HG03064 (cell line): ENCODE measurements around the gene PARP4.
"Not testable (repeated sequence)": the region's sequence is repeated elsewhere in the genome, so short reads cannot be mapped to it uniquely, and the experiment has no call there.

Experiments used
- ATAC-seq: cut with Tn5 transposase; IDR thresholded peaks from one replicate; pipeline ENCODE4 v1.9.1; 2021; ENCODE audit warnings: low read depth; ENCODE audit not compliant: unreplicated experiment

Gene PARP4

DNA sequence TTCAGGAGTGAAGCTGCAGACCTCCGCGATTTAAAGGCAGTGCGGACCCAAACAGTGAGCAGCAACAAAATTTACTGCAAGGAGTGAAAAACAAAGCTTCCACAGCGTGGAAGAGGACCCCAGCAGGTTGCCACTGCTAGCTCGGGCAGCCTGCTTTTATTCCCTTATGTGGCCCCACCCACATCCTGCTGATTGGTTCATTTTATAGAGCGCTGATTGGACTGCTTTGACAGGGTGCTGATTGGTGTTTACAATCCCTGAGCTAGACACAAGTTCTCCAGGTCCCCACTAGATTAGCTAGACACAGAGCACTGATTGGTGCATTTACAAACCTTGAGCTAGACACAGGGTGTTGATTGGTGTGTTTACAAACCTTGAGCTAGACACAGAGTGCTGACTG is 6.3 kb downstream of the PARP4 start:
- not testable (repeated sequence) for ATAC-seq

DNA sequence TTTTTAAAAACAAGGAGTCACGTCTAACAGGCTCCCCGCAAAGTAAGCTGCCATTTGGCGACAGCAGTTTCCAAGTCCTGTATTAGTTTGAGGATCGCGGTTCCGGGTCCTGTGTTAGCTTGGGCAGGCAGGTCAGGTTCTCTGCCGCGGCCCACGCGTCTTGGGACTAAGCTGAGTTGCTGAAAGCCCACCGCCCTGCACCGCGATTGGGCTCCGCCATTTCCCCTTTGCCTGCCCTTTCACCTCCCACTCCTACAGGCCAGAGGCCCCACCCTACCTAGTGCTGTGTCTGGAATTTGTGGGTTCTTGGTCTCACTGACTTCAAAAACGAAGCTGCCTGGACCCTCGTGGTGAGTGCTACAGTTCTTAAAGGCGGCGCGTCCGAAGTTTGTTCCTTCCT is 6.8 kb downstream of the PARP4 start:
- ATAC-seq, result no peak

DNA sequence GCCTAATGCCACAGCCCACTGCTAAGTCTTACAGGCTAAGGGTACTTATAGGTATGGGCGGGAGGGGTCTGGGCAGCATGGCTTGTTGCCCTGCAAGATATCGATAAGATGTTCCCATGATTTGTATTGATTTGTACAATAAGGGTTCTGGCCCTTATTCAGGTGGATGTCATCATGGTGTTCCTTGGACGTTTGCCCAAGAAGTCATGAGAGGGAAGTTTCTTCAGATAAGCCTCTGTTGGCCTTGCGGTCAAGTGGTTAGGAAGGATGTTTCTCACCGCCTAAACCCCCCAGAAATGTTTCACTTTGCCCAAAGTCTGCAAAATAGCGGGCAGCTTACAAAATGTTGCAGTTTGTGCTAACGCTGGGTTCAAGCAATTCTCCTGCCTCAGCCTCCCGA is 7.3 kb downstream of the PARP4 start:
- ATAC-seq, result no peak

DNA sequence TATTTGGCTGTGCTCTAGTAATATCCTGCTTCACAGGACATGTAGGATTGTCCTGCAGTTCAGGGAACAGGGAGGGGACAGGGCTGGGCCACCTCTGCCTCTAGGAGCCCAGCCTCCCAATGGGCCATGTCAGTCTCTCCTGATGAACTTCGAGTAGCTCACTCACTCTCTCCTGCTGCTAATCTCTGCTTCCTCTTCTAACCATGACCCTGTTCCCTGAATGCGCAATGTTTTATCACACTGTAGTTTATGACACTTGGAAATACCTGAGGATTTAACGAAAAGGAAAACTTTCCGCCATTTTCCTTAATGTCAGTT is 9.2 kb downstream of the PARP4 start:
- no peak for ATAC-seq

DNA sequence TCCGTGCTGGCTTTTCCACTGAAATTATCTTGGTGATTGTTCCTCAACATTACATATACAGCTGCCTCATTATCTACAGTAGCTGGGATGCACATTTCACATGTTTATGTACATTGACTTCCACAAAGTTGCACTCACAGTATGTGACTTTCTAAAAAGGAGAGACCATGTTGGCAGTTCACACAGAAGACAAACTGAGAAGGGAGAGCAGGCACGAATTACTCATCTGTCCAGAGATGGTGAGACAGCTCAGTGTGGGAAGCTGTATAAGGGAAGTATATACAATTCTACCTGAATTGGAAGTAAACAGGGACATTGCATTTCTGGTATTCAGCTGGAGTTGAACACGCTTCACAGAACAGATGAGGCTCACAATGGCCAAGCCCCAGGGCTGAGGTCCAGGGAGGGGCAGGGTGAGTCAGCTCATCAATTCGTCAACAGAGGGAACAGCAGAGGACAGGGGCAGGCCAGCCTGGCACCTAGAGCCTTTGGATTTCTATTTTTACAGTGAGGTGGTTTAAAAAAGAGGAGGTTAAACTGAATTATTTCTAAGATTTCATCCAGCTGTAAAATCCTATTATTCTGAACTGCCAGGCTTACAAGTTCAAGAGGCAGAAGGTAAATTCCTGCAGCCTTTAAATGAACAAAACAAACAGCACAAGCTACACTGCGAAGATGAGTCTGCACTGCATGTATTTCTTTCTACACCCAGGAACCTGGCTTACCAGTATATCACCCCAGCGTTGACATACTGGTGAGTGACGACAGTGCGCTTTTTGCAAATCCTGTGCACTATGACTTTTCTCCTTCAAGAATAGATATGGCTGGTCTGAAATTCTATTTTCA is 9.8 kb downstream of the PARP4 start:
- no peak for ATAC-seq

DNA sequence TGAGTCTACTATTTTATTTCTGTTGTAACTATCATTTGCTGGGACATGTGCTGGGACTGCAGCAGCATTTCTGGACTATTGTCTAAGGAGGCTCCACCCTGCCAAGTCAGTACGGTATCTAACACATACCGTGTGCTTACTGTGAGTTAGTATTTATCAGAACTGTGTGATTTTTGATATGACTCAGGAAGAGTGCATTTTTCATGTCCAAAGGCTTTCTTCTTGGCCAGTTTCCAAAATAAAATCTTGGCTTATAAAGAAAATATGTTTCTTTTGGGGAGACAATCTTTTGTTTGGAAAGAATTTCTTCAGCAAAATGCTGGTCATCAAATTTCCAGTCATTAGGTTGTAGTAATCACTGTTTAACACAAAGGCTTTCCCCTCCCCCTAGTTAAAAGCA is 11.6 kb downstream of the PARP4 start:
- ATAC-seq, result no peak

DNA sequence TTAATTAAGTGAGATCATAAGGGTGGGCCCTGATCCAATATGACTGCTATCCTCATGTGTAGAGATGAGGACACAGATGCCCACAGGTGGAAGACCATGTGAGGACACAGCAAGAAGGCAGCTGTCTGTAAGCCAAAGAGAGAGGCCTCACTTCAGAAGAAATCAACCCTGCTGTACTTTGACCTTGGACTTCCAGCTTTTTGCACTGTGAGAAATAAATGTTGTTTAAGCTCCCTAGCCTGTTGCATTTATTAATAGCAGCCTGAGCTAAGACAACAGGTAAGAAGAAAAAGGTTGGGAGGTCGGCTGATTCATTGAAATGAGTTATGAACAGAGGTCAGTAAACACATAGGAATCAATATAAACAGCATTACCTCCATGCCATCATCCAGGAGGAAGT is 14.8 kb downstream of the PARP4 start:
- no peak for ATAC-seq

DNA sequence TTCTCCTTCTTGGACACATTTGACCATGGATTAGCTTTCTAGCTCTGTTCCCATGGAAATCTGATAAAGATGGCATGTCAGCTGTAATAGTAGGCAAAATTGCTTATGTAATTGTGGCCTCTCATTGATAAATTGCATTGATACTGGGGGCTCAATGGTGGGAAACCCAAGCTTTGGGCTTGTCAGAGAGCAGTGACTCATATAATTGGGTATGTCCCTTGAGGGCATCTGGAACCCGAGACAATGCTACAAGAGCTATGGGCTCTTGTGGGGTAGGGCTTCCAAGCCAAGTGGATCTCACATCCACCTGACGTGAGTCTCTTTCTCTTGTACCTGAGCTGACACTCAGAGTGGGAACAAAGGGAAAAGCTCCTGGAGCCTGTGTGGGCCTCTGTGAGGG is 16.3 kb downstream of the PARP4 start:
- not testable (repeated sequence) for ATAC-seq

DNA sequence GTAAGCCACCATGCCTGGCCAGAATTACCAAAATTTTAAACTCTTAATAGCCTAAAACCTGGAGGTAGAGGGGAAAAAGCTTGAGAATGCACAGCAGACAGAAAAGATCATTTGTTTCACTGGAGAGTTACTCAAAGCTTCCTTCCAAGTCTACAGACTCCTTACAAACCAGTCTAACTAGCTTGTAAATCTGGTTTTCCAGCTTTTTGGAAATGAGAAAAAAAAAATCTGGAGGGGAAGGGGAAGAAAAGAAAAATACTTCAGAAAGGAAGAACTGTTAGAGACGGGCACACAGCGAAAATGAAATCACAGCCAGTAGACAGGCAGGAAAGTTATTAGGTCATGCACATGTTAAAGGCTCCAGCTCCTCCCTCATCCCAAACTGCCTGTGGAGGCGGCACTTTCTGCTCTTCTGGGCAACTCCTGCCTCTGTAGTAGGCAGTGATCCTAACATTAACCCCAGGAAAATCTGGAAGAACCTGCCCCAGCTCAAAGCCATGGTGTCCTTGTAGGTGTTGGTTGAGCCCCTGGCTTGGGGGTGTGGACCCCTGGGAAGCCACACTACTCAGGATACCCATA is 17.3 kb downstream of the PARP4 start:
- no peak for ATAC-seq

DNA sequence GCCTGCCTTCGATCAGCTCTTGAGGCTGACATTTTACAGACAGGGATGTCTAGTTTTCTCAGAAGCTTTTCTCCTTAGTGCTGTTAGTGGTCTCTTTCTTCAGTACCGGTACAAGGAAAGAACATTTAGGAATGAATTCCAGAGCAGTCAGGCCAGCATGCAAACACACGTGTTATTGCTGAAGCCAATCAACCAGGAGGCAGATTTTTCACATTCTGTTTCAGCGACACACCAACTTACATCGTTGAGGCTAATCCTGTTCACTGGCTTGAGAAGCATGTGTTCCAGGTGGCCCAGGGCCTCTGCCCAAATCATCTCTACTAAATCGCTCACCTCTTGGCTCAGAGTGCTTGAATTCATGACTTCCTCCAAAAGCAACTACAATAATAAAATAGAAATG is 19.2 kb downstream of the PARP4 start:
- ATAC-seq, result no peak

DNA sequence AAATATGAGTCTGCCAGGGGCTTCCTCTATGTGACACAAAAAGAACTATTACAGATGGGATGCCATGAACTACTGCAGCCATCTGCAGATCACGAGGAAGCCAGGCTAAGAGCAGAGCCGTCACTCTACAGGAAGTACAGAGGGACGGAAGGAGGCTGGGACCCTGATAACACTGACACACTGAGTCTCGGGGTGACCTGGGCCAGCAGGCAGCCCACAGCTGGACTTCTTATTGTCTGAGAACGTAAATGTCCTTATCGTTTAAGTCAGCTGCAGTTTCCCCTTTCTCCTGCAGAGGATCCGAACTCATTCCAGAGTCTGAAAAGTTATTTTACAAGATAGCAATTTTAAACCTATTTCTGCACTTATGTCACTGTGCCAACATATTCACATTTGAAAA is 20.7 kb downstream of the PARP4 start:
- no peak for ATAC-seq

DNA sequence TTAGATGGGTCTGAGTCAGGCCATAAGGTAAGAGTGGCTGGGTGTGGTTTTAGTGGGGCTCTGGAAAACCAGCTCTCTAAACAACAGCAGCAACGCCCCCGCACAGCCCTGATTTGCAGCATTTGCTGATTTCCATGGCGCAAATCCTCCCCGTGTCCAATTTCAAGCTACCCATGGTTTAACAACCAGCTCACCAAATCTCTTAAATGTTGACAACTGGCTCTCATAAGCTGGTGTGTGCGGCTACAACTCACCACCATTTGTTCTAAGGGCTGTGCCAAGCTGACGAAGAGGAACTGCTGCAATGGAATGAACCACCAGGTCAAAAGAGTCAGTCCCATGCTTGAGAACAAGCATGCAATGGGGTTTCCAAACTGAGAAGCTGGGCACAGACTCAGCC is 22.9 kb downstream of the PARP4 start:
- ATAC-seq, result no peak

DNA sequence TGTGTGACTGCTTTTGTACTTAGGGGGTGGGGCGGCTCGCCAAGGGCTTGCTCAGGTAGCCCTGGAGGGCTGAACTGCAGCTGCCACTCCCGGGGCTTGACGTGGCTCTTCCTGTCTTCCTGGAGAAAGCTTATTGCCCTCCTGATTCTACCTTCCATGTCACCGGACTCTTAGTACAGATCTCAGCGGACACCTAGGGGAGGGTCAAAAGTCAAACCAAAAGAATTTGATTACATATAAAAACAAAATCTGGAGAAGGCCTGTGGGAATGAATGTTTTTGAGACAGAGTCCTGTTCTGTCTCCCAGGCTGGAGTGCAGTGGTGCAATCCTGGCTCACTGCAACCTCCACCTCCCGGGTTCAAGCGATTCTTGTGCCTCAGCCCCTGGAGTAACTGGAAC is 24.5 kb downstream of the PARP4 start:
- ATAC-seq, result not testable (repeated sequence)

DNA sequence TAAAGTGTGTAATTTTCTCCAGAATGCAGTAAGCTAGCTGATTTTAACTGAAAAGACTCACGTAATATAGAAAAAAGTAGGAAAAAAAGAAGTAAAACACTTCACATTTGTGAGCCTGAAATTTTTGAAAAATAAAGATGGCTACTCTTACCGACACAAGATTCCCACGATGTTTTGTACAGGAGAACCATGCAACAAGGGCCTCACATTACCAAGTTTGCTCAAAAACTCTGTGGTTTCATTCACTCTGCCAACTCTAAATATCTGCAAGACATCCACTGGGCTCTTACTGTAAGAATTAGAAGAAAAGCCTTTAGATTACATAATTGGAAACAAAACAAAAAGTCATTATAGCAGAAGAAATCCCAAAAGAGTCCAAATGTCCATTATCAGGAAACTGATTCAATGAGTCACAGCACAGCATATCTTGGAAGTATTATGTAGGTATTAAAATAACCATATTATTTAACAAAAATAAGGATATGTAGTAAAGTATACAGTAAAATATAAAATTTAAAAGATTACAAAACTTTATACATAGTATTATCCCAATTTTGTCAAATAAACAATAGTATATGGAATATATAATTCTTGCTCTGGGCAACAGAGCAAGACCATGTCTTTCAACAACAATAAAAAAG is 26.4 kb downstream of the PARP4 start:
- ATAC-seq, result not testable (repeated sequence)

DNA sequence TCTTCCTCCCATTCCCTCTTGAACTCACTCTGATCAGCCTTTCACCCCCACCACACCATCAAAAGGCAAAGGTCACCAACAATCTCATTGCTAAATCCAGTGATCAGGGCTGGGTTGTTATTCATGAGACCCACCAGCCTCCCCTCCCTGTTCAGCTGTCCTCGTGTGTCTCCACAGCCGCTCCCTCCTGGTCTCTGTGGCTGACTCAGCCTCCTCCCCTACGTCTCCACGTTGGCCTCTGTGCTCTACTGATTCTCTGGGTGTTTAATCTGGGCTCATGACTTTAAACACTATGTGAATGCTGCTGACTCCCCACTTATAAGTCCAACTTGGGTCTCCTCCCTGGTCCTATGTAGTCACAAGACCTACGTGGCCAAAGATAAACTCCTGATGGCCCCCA is 38.9 kb downstream of the PARP4 start:
- no peak for ATAC-seq

DNA sequence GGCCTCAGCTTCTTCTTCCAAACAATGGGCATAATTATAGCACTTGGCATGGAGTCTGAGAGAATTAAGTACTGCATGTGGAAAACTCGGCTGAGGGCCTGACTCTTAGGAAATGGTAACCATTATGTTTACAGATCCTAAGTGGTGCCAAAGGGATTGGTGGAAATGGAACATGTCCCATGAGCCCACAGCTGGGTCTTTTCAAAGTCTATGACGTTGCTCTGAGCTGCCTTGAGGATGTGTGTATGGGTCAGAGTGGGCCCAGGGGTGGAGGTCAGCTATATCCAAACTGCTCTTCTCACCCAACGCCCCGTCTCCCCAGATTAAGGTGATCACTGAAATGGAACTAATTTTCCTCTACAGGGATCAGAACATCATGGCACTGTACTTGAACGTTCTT is 40.4 kb downstream of the PARP4 start:
- ATAC-seq, result not testable (repeated sequence)

DNA sequence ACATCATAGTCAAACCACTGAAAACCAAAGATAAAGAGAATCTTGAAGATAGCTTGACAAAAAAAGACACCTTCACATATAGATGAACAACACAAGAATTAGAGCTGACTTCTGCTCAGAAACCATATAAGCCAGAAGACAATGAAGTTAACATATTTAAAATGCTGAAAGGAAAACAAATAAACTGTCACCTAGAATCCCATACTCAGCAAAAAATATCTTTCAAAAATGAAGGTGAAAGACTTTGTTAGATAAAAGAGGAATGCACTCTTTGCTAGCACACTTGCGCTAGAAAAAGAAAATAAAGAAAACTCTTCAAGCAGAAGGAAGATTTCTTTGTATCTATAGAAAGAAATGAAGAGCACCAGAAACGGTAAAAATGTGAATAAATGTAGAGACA is 49.5 kb downstream of the PARP4 start:
- no peak for ATAC-seq

DNA sequence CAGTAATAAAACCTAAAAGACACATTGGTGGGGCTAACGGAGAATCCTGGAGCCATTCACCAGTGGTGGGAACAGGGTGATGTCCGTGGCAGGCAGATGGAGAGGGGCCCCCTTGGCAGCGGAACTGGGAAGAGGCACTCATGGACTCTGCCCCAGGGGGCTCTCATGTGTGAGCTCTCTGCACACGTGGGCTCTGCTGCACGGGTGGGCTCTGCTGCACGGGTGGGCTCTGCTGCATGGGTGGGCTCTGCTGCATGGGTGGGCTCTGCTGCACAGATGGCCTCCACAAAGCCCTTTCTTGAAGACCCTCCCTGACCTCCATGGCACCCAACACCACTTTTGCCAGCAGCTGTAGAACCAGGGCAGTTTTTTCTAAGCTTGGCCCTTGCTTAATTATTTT is 52.3 kb downstream of the PARP4 start:
- no peak for ATAC-seq

DNA sequence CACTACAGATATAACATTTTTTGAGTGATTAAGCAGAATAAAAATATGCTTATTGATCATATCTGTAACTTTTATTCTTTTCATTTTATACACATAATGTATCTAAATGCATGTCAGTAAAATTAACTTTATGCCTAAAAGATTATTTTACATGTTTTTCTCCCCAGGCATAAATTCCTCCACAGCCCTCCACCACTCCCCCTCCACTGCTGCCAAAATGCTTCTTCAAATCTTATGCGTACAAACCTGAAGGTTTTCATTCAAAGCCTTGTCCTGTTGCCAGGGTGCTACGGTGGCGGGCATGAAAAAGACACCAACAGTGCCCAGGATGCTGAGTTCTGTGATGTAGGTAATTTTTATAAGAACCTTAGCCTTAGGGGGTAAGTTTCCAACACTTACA is 52.9 kb downstream of the PARP4 start:
- ATAC-seq, result no peak

DNA sequence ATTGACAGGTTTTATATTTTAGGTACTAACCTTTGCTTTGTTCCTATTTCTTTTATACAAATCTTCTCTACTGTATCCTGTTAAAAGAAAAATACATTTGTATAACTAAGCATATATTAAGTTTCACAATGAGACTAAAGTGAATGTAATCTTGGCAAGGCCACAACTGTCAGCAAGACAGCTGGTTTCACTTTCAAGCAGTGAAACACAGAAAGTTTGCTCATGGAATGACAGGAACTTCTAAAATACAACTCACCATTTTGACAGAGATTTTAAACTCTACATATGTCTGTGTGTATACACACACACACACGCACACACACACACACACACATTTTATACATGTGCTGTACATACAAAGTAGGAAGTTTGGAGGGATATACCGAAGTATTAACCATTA is 53.3 kb downstream of the PARP4 start:
- ATAC-seq, result no peak

DNA sequence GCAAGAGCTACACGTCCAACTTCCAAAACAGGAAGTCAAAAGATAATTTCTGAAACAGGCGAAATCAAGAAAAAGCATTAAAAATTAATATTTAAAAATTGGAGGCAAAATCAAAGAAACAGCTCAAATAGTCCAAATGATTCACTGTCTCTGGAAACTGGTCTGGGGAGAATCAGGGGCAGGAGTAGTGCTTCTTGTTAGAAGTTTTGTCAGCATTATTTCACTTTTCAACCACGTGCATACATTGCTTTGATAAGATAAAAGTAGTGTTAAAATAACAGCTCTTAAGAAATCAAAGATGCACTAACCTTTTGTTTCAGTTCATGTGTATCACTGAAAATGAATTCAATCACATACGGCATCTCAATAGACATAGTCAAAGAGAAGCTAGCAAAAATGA is 53.8 kb downstream of the PARP4 start:
- no peak for ATAC-seq

DNA sequence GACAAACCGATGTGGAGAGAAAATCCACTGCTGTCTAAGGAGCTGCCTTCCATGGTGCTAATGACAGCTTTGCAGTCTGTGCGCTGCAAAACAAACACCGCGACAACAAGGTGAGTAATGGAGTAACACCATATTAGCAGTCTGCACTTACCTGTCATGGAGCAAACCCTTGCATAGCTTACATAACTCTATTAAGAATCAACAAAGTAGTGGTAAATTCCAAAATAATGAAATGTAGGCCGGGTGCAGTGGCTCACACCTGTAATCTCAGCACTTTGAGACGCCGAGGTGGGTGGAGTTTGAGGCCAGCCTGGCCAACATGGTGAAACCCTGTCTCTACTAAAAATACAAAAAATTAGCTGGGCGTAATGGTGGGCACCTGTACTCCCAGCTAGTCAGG is 56.2 kb downstream of the PARP4 start:
- no peak for ATAC-seq
